ENCODE data around the gene TRIM59. TPM values are rescaled to one million over a fixed set of nuclear protein-coding genes. Genes with fewer than 3 reads are reported as not detected.

TRIM59 gene
- total RNA-seq, 1 experiment from 2014 or later = 20.8 TPM

- Mint-ChIP-seq H3K27ac (ENCODE audit: unreplicated experiment) (no peak overlapping the region), H3K36me3 (ENCODE audit: insufficient read depth, unreplicated experiment) (peaks cover 6% of the 10 kb centered on the region), H3K27me3 (ENCODE audit: unreplicated experiment) (no peaks in the 10 kb centered on the region), H3K9me3 (ENCODE audit: low read depth, unreplicated experiment) (no peaks in the 10 kb centered on the region), H3K4me3 (ENCODE audit: low read depth, unreplicated experiment) (no peak overlapping the region), H3K4me1 (ENCODE audit: low read depth, unreplicated experiment) (peaks cover 28% of the 10 kb centered on the region)
- no peak for DNase-seq
- TF ChIP-seq CTCF (IDR thresholded peaks at IDR 0.05; ENCODE audit: unreplicated experiment) = no peak
- CTCF ChIA-PET = no interaction called here
- no TSS peak for BruUV-seq (replicated peaks)
- intact Hi-C loops (cut with micrococcal nuclease; ENCODE audit: unreplicated experiment) = no loop called here
Observed at GRCh38 chr3:160393346-160394008, 56.1 kb downstream of the TRIM59 start.

- peaks cover 29% of the 10 kb centered on the region for H3K4me1 Mint-ChIP-seq (ENCODE audit: low read depth, unreplicated experiment)
- H3K36me3 Mint-ChIP-seq (ENCODE audit: insufficient read depth, unreplicated experiment) = no peaks in the 10 kb centered on the region
- H3K27me3 Mint-ChIP-seq (ENCODE audit: unreplicated experiment) = no peaks in the 10 kb centered on the region
- no peak for TF ChIP-seq CTCF (IDR thresholded peaks at IDR 0.05; ENCODE audit: unreplicated experiment)
- intact Hi-C loops (cut with micrococcal nuclease; ENCODE audit: unreplicated experiment) = no loop called here
- H3K4me3 Mint-ChIP-seq (ENCODE audit: low read depth, unreplicated experiment) = no peak overlapping the region
- DNase-seq = no peak
- no peak overlapping the region for H3K27ac Mint-ChIP-seq (ENCODE audit: unreplicated experiment)
- H3K9me3 Mint-ChIP-seq (ENCODE audit: low read depth, unreplicated experiment) = no peaks in the 10 kb centered on the region
- CTCF ChIA-PET = no interaction called here
- BruUV-seq (replicated peaks) = no TSS peak
Observed at GRCh38 chr3:160392798-160393197, 56.8 kb downstream of the TRIM59 start.

- Mint-ChIP-seq H3K4me3 (ENCODE audit: low read depth, unreplicated experiment) (no peak overlapping the region), H3K27me3 (ENCODE audit: unreplicated experiment) (no peaks in the 10 kb centered on the region), H3K36me3 (ENCODE audit: insufficient read depth, unreplicated experiment) (no peaks in the 10 kb centered on the region), H3K9me3 (ENCODE audit: low read depth, unreplicated experiment) (no peaks in the 10 kb centered on the region), H3K4me1 (ENCODE audit: low read depth, unreplicated experiment) (peaks cover 16% of the 10 kb centered on the region), H3K27ac (ENCODE audit: unreplicated experiment) (no peak overlapping the region)
- BruUV-seq (replicated peaks) = no TSS peak
- no peak for TF ChIP-seq CTCF (IDR thresholded peaks at IDR 0.05; ENCODE audit: unreplicated experiment)
- intact Hi-C loops (cut with micrococcal nuclease; ENCODE audit: unreplicated experiment) = no loop called here
- DNase-seq = no peak
- CTCF ChIA-PET = interaction anchor here (0.6 kb wide), 1 partner anchor 827 kb away, joined by 3 read pairs; no protein-coding TSS in a partner anchor
Observed at GRCh38 chr3:160390565-160391138, 58.9 kb downstream of the TRIM59 start.

Small RNA genes lying within 50 kb of the gene (microRNA-seq; reads per million reads assigned to microRNA genes)
- gene MIR15B (3,702 reads per million, percentile 90 among the genes with 10 or more reads in this experiment), gene MIR16-2 (904 reads per million, percentile 83 among the genes with 10 or more reads in this experiment)

Other genes starting within 250 kb of the TRIM59 start
- 2.5 and 3.0 TPM in 2 replicates for gene C3orf80, start 224.4 kb downstream of the TRIM59 start, total RNA-seq (2022)
- 58.0 and 61.8 TPM in 2 replicates for gene IFT80, start 50.6 kb downstream of the TRIM59 start, total RNA-seq (2022)
- 231 and 256 TPM in 2 replicates for gene SMC4, start 50.1 kb downstream of the TRIM59 start, total RNA-seq (2022)
- gene KPNA4, start 115.8 kb upstream of the TRIM59 start, total RNA-seq (2022) = 116 and 117 TPM in 2 replicates
- gene ARL14, start 227.4 kb upstream of the TRIM59 start, total RNA-seq (2022) = 104 and 197 TPM in 2 replicates

Measured in Calu3 (cell line).